ENCODE measurements around the gene ACADS.

DNA sequence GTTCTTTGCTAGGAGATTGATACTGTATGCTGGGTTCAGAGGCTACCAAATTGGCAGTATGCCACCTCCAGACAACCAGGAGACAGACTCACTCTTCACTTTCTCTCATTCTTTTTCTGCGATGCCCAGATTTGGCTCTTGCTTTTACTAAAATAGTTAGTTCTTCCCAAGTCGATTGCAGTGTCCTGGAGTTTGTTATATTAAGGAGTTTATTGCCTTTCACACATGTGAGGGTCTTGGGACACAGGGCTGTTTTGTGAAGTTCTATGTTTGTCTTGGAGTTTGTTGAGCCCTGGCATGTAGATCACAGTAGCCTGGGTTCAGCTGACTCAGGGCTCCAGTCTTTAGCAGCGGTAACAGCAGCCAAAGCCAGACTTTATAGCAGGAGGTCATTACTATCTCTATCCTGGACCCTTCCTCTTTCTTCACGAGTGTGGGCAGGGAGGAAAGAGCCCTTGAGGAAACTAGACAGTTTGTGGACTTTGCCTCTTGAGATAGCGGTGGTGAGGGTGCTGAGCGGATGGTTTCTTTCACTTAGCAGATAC is 37.0 kb upstream of the ACADS start:
- no peak for TF ChIP-seq POLR2A (IDR thresholded peaks at IDR 0.05)
- TF ChIP-seq, protein P1, sequence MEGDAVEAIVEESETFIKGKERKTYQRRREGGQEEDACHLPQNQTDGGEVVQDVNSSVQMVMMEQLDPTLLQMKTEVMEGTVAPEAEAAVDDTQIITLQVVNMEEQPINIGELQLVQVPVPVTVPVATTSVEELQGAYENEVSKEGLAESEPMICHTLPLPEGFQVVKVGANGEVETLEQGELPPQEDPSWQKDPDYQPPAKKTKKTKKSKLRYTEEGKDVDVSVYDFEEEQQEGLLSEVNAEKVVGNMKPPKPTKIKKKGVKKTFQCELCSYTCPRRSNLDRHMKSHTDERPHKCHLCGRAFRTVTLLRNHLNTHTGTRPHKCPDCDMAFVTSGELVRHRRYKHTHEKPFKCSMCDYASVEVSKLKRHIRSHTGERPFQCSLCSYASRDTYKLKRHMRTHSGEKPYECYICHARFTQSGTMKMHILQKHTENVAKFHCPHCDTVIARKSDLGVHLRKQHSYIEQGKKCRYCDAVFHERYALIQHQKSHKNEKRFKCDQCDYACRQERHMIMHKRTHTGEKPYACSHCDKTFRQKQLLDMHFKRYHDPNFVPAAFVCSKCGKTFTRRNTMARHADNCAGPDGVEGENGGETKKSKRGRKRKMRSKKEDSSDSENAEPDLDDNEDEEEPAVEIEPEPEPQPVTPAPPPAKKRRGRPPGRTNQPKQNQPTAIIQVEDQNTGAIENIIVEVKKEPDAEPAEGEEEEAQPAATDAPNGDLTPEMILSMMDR (IDR thresholded peaks at IDR 0.05) = no peak
- TF ChIP-seq EP300 (IDR thresholded peaks at IDR 0.05) = no peak
